Jurkat, Clone E6-1 (cell line): ENCODE data around the gene PIK3R6. TPM values are rescaled to one million over a fixed set of nuclear protein-coding genes. Genes with fewer than 3 reads are reported as not detected.

Source experiments
- DNase-seq: peaks from one replicate; pipeline ENCODE4 v3.0.0-alpha.2; 2011; ENCODE audit warnings: low read depth, low spot score
- H3K4me3 ChIP-seq: 2 replicates; pipeline ENCODE4 v1.5.1; 2011; ENCODE audit warnings: mild to moderate bottlenecking, low read length, control low read depth, moderate library complexity
- polyA plus RNA-seq: library from polyadenylated mRNA; unstranded; fragments of >200 nt; gene quantifications from one replicate; pipeline ENCODE4 v1.2.1, GENCODE V29; 2012; ENCODE audit warnings: missing spikeins; ENCODE audit not compliant: insufficient read length, insufficient read depth

PIK3R6 gene
- 2.0 TPM for polyA plus RNA-seq

- DNase-seq = no peak
- H3K4me3 ChIP-seq = peak within 1 kb of the TSS; percentile 25
These were observed at the start of gene PIK3R6 for GRCh38 chr17:8867361-8867981. Gene PIK3R6 (minus strand): TSS chr17:8867674. CDS start chr17:8849794, 17,880 bp downstream.

DNA sequence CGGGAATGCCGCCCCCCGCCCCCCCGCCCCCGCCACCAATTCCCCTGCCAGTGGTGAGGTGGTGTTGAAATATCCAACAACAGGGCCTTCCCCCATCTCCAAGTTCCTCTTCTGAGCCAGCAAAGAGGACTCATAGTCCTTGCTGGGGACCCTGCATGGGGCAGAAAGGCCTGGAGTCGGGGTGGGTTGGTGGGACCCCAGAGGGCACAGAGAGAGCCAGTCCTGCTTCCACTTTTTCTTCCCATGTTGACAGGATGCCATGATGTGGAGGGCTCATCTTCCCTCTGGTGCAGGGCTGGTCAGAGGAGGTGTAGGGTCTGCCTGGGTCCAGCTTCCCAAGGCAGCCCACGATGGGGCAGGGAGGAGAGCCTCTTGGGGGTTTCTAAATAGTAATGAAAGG, 49.0 kb upstream of the PIK3R6 start:
- H3K4me3 ChIP-seq = no peak overlapping the region
- DNase-seq = no peak

GRCh38 chr17:8914554-8914953, 47.1 kb upstream of the PIK3R6 start:
- no peak for DNase-seq
- H3K4me3 ChIP-seq = no peak overlapping the region

GRCh38 chr17:8913879-8914278, 46.4 kb upstream of the PIK3R6 start:
- DNase-seq = no peak
- no peak overlapping the region for H3K4me3 ChIP-seq

DNA sequence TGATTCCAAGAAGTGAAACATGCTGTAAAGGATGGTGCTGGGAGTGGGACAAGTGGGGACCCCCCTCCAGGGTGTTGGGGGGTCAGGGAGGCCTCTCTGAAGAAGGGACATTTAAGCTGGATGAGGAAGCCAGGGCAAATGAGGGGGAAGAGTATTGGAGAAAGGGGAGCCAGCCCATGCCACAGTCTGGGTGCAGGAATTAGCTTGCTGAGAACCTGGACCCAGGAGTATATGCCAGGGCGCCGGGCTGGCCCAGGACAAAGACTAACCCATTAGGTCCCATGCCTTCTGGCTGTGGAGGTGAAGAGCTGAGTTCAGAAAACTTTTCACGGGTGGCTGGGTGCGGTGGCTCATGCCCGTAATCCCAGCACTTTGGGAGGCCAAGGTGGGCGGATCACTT, 45.6 kb upstream of the PIK3R6 start:
- no peak for DNase-seq
- no peak overlapping the region for H3K4me3 ChIP-seq

GRCh38 chr17:8912084-8912981, 44.9 kb upstream of the PIK3R6 start:
- H3K4me3 ChIP-seq = no peak overlapping the region
- no peak for DNase-seq

DNA sequence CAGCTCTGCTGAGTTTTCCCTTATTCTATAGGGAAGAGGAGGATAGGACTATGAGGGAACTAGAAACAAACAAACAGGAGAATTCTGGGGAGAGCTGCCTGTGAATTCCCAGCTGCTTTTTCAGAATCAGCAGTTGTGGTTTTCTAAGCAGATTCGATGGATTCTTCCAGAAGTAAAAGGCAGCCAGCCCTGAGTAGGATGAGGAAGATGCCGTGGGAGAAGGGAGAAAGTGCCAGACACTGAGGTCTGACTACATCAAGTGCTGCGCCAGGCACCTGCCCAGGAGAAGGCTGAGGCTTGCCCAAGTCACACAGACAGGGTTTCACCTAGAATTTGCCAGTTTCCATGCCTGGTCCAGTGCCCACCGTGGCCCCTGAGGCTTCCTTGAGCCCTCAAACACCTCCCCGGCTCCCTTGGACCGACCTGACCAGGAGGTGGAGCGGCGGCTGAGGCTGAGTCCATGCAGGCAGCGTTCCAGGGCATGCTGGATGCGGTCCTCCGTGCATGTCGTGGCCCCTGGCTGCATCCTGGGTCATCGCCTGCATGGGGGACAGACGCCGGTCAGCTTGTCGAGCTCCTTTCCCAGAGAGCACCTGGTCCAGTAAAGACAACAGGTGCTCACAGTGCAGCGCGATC, 43.6 kb upstream of the PIK3R6 start:
- DNase-seq = no peak
- no peak overlapping the region for H3K4me3 ChIP-seq

GRCh38 chr17:8909586-8910270, 42.3 kb upstream of the PIK3R6 start:
- no peak for DNase-seq
- H3K4me3 ChIP-seq = no peak overlapping the region

- no peak overlapping the region for H3K4me3 ChIP-seq
These were observed 37.9 kb upstream of the PIK3R6 start for GRCh38 chr17:8905331-8905730.

GRCh38 chr17:8904686-8905085, 37.2 kb upstream of the PIK3R6 start:
- no peak for DNase-seq
- H3K4me3 ChIP-seq = no peak overlapping the region

More at GRCh38 chr17:8905331-8905730, 37.9 kb upstream of the PIK3R6 start:
- no peak for DNase-seq

GRCh38 chr17:8904201-8904600, 36.7 kb upstream of the PIK3R6 start:
- DNase-seq = no peak

DNA sequence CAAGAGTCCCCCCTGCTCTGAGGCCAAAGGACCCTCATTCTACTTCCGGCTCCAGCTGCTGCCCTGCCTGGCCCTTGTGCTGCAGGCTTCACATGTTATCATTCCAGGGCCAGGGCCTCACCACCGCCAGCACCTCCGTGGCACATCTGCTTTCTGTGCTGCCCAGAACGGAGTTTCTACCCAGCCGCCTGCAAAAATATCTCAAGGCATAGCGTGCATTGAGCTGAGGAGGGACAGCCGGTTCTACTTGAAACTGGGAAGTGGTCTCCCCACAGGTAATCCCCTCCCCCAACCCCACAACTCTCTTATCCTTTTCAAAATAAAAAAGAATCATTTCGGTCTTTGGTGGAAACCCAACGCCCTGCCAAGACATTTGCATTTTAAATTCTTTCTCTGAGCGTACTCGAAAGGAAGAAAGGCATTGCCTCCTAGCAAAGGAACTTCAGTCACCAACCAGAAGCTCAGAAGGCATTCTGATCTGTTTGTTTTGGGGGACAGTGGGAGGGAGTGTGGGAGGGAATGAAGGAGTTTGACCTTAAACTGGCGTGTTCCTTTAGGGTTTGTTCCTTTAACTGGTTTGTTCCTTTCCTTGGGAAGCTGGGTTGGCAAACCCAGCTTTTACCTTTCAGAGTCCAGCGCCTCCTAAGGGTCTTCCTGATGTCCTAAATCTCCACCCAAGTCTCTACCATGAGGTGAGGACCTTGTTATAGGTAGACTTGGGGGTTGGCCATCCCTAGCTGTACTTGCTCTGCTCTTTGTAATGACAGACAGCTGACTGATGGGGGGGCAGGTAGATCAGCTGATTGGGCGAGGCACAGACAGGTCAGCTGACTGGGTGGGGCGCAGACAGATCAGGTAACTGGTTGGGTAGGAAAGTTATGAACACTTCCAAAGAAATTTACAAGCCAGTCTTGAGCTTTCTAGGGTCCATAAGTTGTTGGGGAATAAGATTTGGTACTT, 33.4 kb upstream of the PIK3R6 start:
- DNase-seq = no peak
- no peak overlapping the region for H3K4me3 ChIP-seq

More at GRCh38 chr17:8904201-8904600, 36.7 kb upstream of the PIK3R6 start:
- H3K4me3 ChIP-seq = no peak overlapping the region

- no peak overlapping the region for H3K4me3 ChIP-seq
- DNase-seq = no peak
These were observed 32.7 kb upstream of the PIK3R6 start for GRCh38 chr17:8900207-8900606.

- no peak for DNase-seq
- peak overlapping the region; percentile 29 for H3K4me3 ChIP-seq
These were observed 31.2 kb upstream of the PIK3R6 start for GRCh38 chr17:8898636-8899035.

GRCh38 chr17:8898126-8898525, 30.7 kb upstream of the PIK3R6 start:
- DNase-seq = no peak
- H3K4me3 ChIP-seq = no peak overlapping the region

GRCh38 chr17:8896641-8897635, 29.5 kb upstream of the PIK3R6 start:
- DNase-seq = no peak
- no peak overlapping the region for H3K4me3 ChIP-seq

- H3K4me3 ChIP-seq = no peak overlapping the region
- no peak for DNase-seq
These were observed 28.6 kb upstream of the PIK3R6 start for GRCh38 chr17:8896087-8896486.
